PC-3 (cell line): ENCODE data around the gene SNX17. TPM values are rescaled to one million over a fixed set of nuclear protein-coding genes. Genes with fewer than 3 reads are reported as not detected.

ENCODE experiments used
- ATAC-seq: fragments of 200-7000 bp; cut with Tn5 transposase; 2 replicates; pipeline ENCODE4 v1.9.1; 2020; ENCODE audit warnings: mild to moderate bottlenecking, moderate library complexity
- BruUV-seq: library from RNA; stranded (reverse); fragments of 400-500 nt; replicated peaks from 2 replicates; lab custom pipeline; 2021; lab: Mats Ljungman, UMichigan
- CTCF ChIA-PET: fragments of 300-600 bp; sonication (Branson Sonifier 250); formaldehyde crosslinking; loops from one replicate; lab custom pipeline; 2022; ENCODE audit warnings: antibody characterized with exemption; lab: Charles Lee
- POLR2A ChIA-PET: fragments of 300-600 bp; sonication (Branson Sonifier 250); formaldehyde crosslinking; loops from one replicate; lab custom pipeline; 2022; ENCODE audit warnings: antibody characterized with exemption; ENCODE audit not compliant: unreplicated experiment; lab: Charles Lee
- DNase-seq: peaks from one replicate; pipeline ENCODE4 v3.0.0-alpha.2; 2015
- H2AFZ ChIP-seq: fragments of 300-600 bp; sonication (generic); 2 replicates; pipeline ENCODE4 v1.6.0; 2016; ENCODE audit warnings: antibody characterized with exemption, low read length
- H3F3A ChIP-seq: fragments of 300-600 bp; sonication (generic); one replicate; pipeline ENCODE4 v1.6.0; 2017; ENCODE audit warnings: antibody characterized with exemption, low read length, control low read depth, mild to moderate bottlenecking; ENCODE audit not compliant: unreplicated experiment
- H3K27ac ChIP-seq: fragments of 300-600 bp; sonication (generic); 2 replicates; pipeline ENCODE4 v1.5.1; 2016; ENCODE audit warnings: mild to moderate bottlenecking, low read length
- H3K27me3 ChIP-seq: fragments of 300-600 bp; sonication (generic); 2 replicates; pipeline ENCODE4 v1.6.1; 2016; ENCODE audit warnings: low read length, mixed read lengths
- H3K36me3 ChIP-seq: fragments of 300-600 bp; sonication (generic); 2 replicates; pipeline ENCODE4 v1.6.1; 2016; ENCODE audit warnings: low read depth, mixed run types, low read length, mixed read lengths
- H3K4me1 ChIP-seq: fragments of 300-600 bp; sonication (generic); 2 replicates; pipeline ENCODE4 v1.5.1; 2016; ENCODE audit warnings: low read length; ENCODE audit not compliant: insufficient read depth
- H3K4me2 ChIP-seq: fragments of 300-600 bp; sonication (generic); 2 replicates; pipeline ENCODE4 v1.6.0; 2016; ENCODE audit warnings: low read length
- H3K4me3 ChIP-seq: fragments of 300-600 bp; sonication (generic); 2 replicates; pipeline ENCODE4 v1.5.1; 2016; ENCODE audit warnings: mild to moderate bottlenecking, low read length, mixed read lengths
- H3K79me2 ChIP-seq: fragments of 300-600 bp; sonication (generic); 2 replicates; pipeline ENCODE4 v1.6.1; 2017; ENCODE audit warnings: low read length, mixed read lengths
- H3K9ac ChIP-seq: fragments of 300-600 bp; sonication (generic); 2 replicates; pipeline ENCODE4 v1.6.0; 2016; ENCODE audit warnings: mild to moderate bottlenecking, low read length
- H3K9me2 ChIP-seq: fragments of 300-600 bp; sonication (generic); replicated peaks from 2 replicates; pipeline ENCODE4 v1.6.1; 2016; ENCODE audit warnings: mixed run types, low read length, mixed read lengths
- H3K9me3 ChIP-seq: fragments of 300-600 bp; sonication (generic); 2 replicates; pipeline ENCODE4 v1.6.1; 2016; ENCODE audit warnings: low read length, mixed read lengths
- H4K20me1 ChIP-seq: fragments of 300-600 bp; sonication (generic); 2 replicates; pipeline ENCODE4 v1.6.1; 2016; ENCODE audit warnings: low read length, mixed read lengths
- EZH2 ChIP-seq: fragments of 300-600 bp; sonication (generic); IDR thresholded peaks from one replicate; pipeline ENCODE4 v1.6.1; 2017; ENCODE audit warnings: antibody characterized with exemption, mild to moderate bottlenecking, low read length; ENCODE audit not compliant: unreplicated experiment
- EZH2phosphoT487 ChIP-seq: fragments of 300-600 bp; sonication (generic); IDR thresholded peaks from 2 replicates; pipeline ENCODE4 v1.6.1; 2018; ENCODE audit warnings: mild to moderate bottlenecking, antibody characterized with exemption, low read length, borderline replicate concordance
- intact Hi-C: fragments of 100-400 bp; cut with micrococcal nuclease; formaldehyde crosslinking; loops from 2 replicates; pipeline ENCODE4 v1.9.0; 2023
- total RNA-seq: library from RNA; depleted of rRNA; stranded (reverse); fragments of >200 nt; gene quantifications from 2 replicates; pipeline ENCODE4 v1.2.3, GENCODE V29; 2014
- TF ChIP-seq, protein P1 (sequence below): fragments of 300-600 bp; sonication (generic); conservative IDR thresholded peaks from 2 replicates; pipeline ENCODE4 v1.5.1; 2017; ENCODE audit warnings: antibody characterized with exemption, low read depth, mild to moderate bottlenecking, low read length

The SNX17 gene
- total RNA-seq, 1 experiment from 2014 or later = 110 TPM

DNA sequence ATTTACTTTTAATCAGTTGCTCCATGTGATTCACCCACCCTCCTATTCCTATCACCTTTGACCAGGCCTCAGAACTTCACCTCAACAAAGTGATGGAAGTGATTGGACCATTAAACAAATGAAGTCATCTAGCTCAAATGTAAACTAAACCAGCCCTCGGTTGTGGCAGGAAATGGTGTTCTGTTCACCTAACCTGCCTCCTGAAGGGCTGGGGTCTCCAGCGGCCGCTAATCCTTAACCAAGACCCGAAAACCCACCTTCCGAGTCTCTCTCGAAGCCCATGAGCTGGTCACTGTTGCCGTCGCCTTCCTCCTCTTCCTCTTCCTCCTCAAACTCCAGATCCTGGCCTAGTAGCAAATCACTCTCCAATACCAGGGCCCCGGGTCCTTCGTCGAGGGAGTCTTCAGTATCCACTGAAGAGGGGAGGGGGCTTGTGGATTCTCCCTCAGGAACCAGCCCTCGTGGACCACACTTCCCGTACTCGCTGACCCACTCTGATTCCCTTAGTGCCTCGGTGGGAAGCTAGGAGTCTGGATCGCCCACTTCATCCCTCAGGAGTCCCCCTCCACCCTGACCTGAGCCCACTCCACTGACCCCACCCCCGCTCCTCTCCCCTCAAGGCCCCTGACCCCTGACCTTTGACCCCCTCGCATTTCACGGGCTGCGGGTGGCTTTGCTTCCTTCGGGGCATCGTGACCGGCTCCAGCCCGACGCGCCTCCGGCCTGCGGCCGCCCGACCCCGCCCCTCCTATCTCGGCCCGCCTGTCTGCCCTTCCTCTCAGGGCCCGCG is 9.6 kb downstream of the SNX17 start:
- Histone ChIP-seq H3K27ac (peak overlapping the region; percentile 62), H3K9me2 (no peaks in the 10 kb centered on the region), H3K27me3 (no peaks in the 10 kb centered on the region), H3K4me3 (peak overlapping the region; percentile 73), H3K9me3 (no peaks in the 10 kb centered on the region), H3K36me3 (peaks cover 37% of the 10 kb centered on the region), H3K4me1 (peaks cover 13% of the 10 kb centered on the region), H3K4me2 (peak overlapping the region; percentile 91), H3K9ac (peak overlapping the region; percentile 73), H2AFZ (peak overlapping the region; percentile 62), H3K79me2 (peaks cover 3% of the 10 kb centered on the region; the same call in 1 of the 2 replicates), H4K20me1 (no peaks in the 10 kb centered on the region), H3F3A (no peaks in the 10 kb centered on the region)
- ChIA-PET POLR2A (interaction anchor here (0.6 to 1.2 kb wide), 3 partner anchors 9 to 78 kb away, joined by 3 to 6 read pairs (median 4); no protein-coding TSS in a partner anchor), CTCF (interaction anchor here (0.7 kb wide), 1 partner anchor 477 kb away, joined by 3 read pairs; no protein-coding TSS in a partner anchor)
- ATAC-seq (peak; percentile 47), DNase-seq (peak; percentile 38)
- BruUV-seq = TSS peak; percentile 21
- TF ChIP-seq, protein P1, sequence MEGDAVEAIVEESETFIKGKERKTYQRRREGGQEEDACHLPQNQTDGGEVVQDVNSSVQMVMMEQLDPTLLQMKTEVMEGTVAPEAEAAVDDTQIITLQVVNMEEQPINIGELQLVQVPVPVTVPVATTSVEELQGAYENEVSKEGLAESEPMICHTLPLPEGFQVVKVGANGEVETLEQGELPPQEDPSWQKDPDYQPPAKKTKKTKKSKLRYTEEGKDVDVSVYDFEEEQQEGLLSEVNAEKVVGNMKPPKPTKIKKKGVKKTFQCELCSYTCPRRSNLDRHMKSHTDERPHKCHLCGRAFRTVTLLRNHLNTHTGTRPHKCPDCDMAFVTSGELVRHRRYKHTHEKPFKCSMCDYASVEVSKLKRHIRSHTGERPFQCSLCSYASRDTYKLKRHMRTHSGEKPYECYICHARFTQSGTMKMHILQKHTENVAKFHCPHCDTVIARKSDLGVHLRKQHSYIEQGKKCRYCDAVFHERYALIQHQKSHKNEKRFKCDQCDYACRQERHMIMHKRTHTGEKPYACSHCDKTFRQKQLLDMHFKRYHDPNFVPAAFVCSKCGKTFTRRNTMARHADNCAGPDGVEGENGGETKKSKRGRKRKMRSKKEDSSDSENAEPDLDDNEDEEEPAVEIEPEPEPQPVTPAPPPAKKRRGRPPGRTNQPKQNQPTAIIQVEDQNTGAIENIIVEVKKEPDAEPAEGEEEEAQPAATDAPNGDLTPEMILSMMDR = no peak
- TF ChIP-seq EZH2 (no peak), EZH2phosphoT487 (no peak)
- intact Hi-C loops = no loop called here

DNA sequence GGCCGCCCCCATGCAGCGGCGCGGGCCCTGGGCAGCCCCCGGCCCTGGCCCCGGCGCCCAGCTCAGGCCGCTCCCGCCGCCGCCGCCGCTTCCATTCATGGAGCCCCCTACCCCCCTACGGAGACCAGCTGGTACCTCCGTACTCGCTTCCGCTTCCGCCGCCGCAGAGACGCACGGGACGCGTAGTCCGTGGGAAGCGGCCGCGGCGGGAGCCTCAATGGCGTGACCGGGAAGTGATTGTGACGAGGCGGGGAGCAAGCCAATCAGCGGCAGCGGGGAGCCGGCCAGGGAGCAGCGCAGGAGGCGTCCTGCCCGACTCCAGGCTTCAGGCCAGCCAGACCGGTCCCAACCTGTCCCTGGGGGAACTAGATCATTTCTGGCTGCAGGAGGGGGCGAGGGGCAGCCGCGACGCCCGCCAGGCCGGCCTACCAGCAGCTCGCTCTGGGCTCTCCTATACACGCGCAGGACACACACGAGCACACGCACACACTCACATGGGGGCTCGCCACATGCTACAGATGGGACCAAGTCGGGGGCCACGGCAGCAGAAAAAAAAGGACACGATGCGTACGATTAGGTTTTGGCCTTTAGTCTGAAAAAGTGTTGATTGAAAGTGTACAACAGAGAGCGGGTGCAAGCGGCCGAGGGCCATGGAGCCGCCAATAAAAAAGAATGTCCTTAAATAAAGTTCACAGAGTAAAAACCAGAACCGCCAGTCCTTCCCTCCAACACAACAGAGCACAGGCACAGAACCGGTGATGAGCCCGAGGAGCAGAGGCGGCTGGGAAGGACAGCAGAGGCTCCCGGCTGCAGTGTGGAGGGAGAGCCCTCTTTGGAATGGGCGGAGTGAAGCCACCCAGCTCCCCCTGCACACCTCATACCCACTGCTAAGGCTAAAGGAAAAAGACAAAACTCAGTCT is 10.5 kb downstream of the SNX17 start, which contains the start of gene ZNF513:
ZNF513 (minus strand) TSS at position 109 of the 920 bp plus-strand sequence. CDS start 208 bp downstream, outside the sequence.
- BruUV-seq = TSS peak; percentile 9
- Histone ChIP-seq H3K27ac (peak within 1 kb of the TSS; percentile 62), H3F3A (no peaks in the 10 kb centered on the region), H3K4me2 (peak within 1 kb of the TSS; percentile 91), H3K4me3 (peak within 1 kb of the TSS; percentile 73), H3K36me3 (peaks cover 38% of the 10 kb centered on the region), H3K79me2 (peaks cover 3% of the 10 kb centered on the region; the same call in 1 of the 2 replicates), H3K27me3 (no peaks in the 10 kb centered on the region), H3K9ac (peak within 1 kb of the TSS; percentile 73), H2AFZ (peak within 1 kb of the TSS; percentile 62), H4K20me1 (no peaks in the 10 kb centered on the region), H3K4me1 (peaks cover 13% of the 10 kb centered on the region), H3K9me2 (no peaks in the 10 kb centered on the region), H3K9me3 (no peaks in the 10 kb centered on the region)
- ChIA-PET CTCF (interaction anchor here (0.7 kb wide), 1 partner anchor 478 kb away, joined by 3 read pairs; no protein-coding TSS in a partner anchor), POLR2A (interaction anchor here (0.8 kb wide), 1 partner anchor 27 kb away, joined by 4 read pairs; no protein-coding TSS in a partner anchor)
- ATAC-seq = peak; percentile 79
- peak; percentile 85 for DNase-seq
- intact Hi-C loops = no loop called here
- no peak for TF ChIP-seq EZH2
- TF ChIP-seq EZH2phosphoT487 = no peak
- TF ChIP-seq, protein P1 = no peak
